K562 (cell line): ENCODE data around the gene IRGQ. TPM values are rescaled to one million over a fixed set of nuclear protein-coding genes. Genes with fewer than 3 reads are reported as not detected.

ENCODE experiments used
- ADNP ChIP-seq: fragments of 200-800 bp; sonication (Bioruptor generic); IDR thresholded peaks from 2 replicates; pipeline ENCODE4 v1.6.1; 2016; ENCODE audit warnings: missing genetic modification characterization, missing compliant biosample characterization
- ETV1 ChIP-seq: fragments of 450-650 bp; conservative IDR thresholded peaks from 2 replicates; pipeline ENCODE4 v1.6.1; 2016; ENCODE audit warnings: missing genetic modification characterization, control low read depth, low read depth, missing compliant biosample characterization
- ETV5 ChIP-seq: sonication (generic); formaldehyde crosslinking; IDR thresholded peaks from 2 replicates; pipeline ENCODE4 v1.4.0; 2020; ENCODE audit warnings: low read depth, mild to moderate bottlenecking, missing genetic modification reagents
- HMG20B ChIP-seq: fragments of 250-450 bp; sonication (Bioruptor Pico); IDR thresholded peaks from 2 replicates; pipeline ENCODE4 v1.5.0; 2021; ENCODE audit warnings: mild to moderate bottlenecking
- KLF1 ChIP-seq: fragments of 450-650 bp; IDR thresholded peaks from 2 replicates; pipeline ENCODE4 v1.6.1; 2016; ENCODE audit warnings: missing genetic modification characterization, missing compliant biosample characterization
- MED1 ChIP-seq: sonication (generic); formaldehyde crosslinking; IDR thresholded peaks from 2 replicates; pipeline ENCODE4 v1.8.1; 2023; ENCODE audit warnings: missing genetic modification reagents, borderline replicate concordance
- MTA3 ChIP-seq: fragments of 450-650 bp; formaldehyde crosslinking; IDR thresholded peaks from 2 replicates; pipeline ENCODE4 v1.6.1; 2017; ENCODE audit warnings: mild to moderate bottlenecking, borderline replicate concordance
- NR2F6 ChIP-seq: fragments of 450-650 bp; formaldehyde crosslinking; IDR thresholded peaks from 2 replicates; pipeline ENCODE4 v1.4.0; 2020; ENCODE audit warnings: mild to moderate bottlenecking
- POLR3A ChIP-seq: IDR thresholded peaks from 2 replicates; pipeline ENCODE4 v1.6.1; 2011; ENCODE audit warnings: borderline replicate concordance, mild to moderate bottlenecking, moderate library complexity; ENCODE audit not compliant: insufficient read length, insufficient read depth; ENCODE audit errors: extremely low read depth
- TAF15 ChIP-seq: fragments of 200-400 bp; formaldehyde crosslinking; IDR thresholded peaks from 2 replicates; pipeline ENCODE4 v1.6.1; 2017; ENCODE audit warnings: mild to moderate bottlenecking, low read depth, low read length, moderate library complexity
- ZEB2 ChIP-seq: fragments of 450-650 bp; IDR thresholded peaks from 2 replicates; pipeline ENCODE4 v1.6.1; 2016
- ZFP36 ChIP-seq: fragments of 150-350 bp; IDR thresholded peaks from 2 replicates; pipeline ENCODE4 v1.6.1; 2018; ENCODE audit warnings: low read length, low read depth; ENCODE audit not compliant: partially characterized antibody
- polyA plus RNA-seq, 8 experiments: library from polyadenylated mRNA; depleted of rRNA in 4 of 8; stranded (reverse) in 5 of 8; unstranded in 3 of 8; fragments of >200 nt; fragmentation: Nextera tagmentation in 2 of 8; fragmentation: Illumina TruSeq in 1 of 8; extraction: Ambion mirVana in 2 of 8; extraction: Trizol in 1 of 8; gene quantifications; 2 replicates each; pipeline versions ENCODE4 v1.2.1 to v1.2.3, GENCODE V29; 2011 to 2014; ENCODE audit warnings: inconsistent platforms in 1 of 8, missing spikeins in 1 of 8
- total RNA-seq, 7 experiments: library from RNA; depleted of rRNA in 6 of 7; stranded (reverse); fragments of >200 nt in 6 of 7; fragmentation: Illumina TruSeq in 2 of 7; extraction: Trizol in 2 of 7; gene quantifications; 2 replicates each; pipeline versions ENCODE4 v1.2.1 to v1.2.3, GENCODE V29; 2011 to 2021; ENCODE audit warnings: low replicate concordance in 1 of 7
- TF ChIP-seq, protein P1 (sequence below): fragments of 250-450 bp; sonication (Bioruptor Pico); IDR thresholded peaks from 2 replicates; pipeline ENCODE4 v1.5.0; 2020; ENCODE audit warnings: mild to moderate bottlenecking, borderline replicate concordance
- TF ChIP-seq, protein P2 (sequence below): IDR thresholded peaks from 2 replicates; pipeline ENCODE4 v1.6.1; 2011; ENCODE audit warnings: borderline replicate concordance, low read depth, mild to moderate bottlenecking, moderate library complexity, low read length; ENCODE audit not compliant: insufficient read depth, poor library complexity, severe bottlenecking
- TF ChIP-seq, protein P3 (sequence below): fragments of 450-650 bp; formaldehyde crosslinking; IDR thresholded peaks from 2 replicates; pipeline ENCODE4 v1.4.0; 2022; ENCODE audit warnings: missing genetic modification characterization
- TF ChIP-seq, protein P4 (sequence below): fragments of 450-650 bp; formaldehyde crosslinking; IDR thresholded peaks from 2 replicates; pipeline ENCODE4 v1.4.0; 2020; ENCODE audit warnings: mild to moderate bottlenecking, moderate library complexity
- TF ChIP-seq, protein P5 (sequence below): fragments of 250-450 bp; sonication (Bioruptor Pico); IDR thresholded peaks from 2 replicates; pipeline ENCODE4 v1.5.0; 2021; ENCODE audit warnings: mild to moderate bottlenecking, borderline replicate concordance
- TF ChIP-seq, protein P6 (sequence below): fragments of 250-450 bp; sonication (Bioruptor Pico); IDR thresholded peaks from 2 replicates; pipeline ENCODE4 v1.5.0; 2020; ENCODE audit warnings: mild to moderate bottlenecking

Gene IRGQ
- total and polyA plus RNA-seq, 9 of the 15 experiments (the other 6 are each of a cell fraction or from before 2014, with no cell fraction given) = 3.5 to 19.2 (median 7.9) TPM

DNA sequence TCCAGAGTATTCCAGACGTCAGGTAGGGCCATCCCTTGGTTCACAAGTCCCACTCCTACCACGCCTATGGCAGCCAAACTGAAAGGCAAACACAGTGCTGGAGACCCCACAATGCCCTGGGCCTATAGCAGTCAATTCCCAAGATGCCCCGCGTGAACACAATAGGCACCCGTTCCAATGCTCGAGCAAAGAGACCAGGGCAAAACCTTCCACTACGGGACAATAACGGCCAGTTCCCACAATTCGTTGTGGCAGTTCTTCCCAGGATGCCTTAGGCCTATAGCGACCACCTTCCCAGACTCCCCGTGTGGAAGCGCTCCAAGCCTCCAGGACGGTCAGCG lies 23.0 kb upstream of the IRGQ start (continued):
- TF ChIP-seq, protein P1, sequence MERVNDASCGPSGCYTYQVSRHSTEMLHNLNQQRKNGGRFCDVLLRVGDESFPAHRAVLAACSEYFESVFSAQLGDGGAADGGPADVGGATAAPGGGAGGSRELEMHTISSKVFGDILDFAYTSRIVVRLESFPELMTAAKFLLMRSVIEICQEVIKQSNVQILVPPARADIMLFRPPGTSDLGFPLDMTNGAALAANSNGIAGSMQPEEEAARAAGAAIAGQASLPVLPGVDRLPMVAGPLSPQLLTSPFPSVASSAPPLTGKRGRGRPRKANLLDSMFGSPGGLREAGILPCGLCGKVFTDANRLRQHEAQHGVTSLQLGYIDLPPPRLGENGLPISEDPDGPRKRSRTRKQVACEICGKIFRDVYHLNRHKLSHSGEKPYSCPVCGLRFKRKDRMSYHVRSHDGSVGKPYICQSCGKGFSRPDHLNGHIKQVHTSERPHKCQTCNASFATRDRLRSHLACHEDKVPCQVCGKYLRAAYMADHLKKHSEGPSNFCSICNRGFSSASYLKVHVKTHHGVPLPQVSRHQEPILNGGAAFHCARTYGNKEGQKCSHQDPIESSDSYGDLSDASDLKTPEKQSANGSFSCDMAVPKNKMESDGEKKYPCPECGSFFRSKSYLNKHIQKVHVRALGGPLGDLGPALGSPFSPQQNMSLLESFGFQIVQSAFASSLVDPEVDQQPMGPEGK (CRISPR knock-in tag) = no peak
- TF ChIP-seq ETV1 (tag) = no peak
- TF ChIP-seq, protein P2, sequence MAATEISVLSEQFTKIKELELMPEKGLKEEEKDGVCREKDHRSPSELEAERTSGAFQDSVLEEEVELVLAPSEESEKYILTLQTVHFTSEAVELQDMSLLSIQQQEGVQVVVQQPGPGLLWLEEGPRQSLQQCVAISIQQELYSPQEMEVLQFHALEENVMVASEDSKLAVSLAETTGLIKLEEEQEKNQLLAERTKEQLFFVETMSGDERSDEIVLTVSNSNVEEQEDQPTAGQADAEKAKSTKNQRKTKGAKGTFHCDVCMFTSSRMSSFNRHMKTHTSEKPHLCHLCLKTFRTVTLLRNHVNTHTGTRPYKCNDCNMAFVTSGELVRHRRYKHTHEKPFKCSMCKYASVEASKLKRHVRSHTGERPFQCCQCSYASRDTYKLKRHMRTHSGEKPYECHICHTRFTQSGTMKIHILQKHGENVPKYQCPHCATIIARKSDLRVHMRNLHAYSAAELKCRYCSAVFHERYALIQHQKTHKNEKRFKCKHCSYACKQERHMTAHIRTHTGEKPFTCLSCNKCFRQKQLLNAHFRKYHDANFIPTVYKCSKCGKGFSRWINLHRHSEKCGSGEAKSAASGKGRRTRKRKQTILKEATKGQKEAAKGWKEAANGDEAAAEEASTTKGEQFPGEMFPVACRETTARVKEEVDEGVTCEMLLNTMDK = no peak
- TF ChIP-seq ZEB2 = no peak
- no peak for TF ChIP-seq POLR3A
- no peak for TF ChIP-seq MTA3
- TF ChIP-seq ZFP36 = no peak
- no peak for TF ChIP-seq HMG20B (CRISPR knock-in tag)
- no peak for TF ChIP-seq TAF15
- no peak for TF ChIP-seq MED1
- TF ChIP-seq ADNP (tag) = no peak
- TF ChIP-seq NR2F6 = peak; percentile 10; the same call in 1 of the 2 replicates
- TF ChIP-seq, protein P3, sequence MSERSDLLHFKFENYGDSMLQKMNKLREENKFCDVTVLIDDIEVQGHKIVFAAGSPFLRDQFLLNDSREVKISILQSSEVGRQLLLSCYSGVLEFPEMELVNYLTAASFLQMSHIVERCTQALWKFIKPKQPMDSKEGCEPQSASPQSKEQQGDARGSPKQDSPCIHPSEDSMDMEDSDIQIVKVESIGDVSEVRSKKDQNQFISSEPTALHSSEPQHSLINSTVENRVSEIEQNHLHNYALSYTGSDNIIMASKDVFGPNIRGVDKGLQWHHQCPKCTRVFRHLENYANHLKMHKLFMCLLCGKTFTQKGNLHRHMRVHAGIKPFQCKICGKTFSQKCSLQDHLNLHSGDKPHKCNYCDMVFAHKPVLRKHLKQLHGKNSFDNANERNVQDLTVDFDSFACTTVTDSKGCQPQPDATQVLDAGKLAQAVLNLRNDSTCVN (CRISPR knock-in tag) = no peak; the same call in 1 of the 2 replicates
- TF ChIP-seq, protein P4, sequence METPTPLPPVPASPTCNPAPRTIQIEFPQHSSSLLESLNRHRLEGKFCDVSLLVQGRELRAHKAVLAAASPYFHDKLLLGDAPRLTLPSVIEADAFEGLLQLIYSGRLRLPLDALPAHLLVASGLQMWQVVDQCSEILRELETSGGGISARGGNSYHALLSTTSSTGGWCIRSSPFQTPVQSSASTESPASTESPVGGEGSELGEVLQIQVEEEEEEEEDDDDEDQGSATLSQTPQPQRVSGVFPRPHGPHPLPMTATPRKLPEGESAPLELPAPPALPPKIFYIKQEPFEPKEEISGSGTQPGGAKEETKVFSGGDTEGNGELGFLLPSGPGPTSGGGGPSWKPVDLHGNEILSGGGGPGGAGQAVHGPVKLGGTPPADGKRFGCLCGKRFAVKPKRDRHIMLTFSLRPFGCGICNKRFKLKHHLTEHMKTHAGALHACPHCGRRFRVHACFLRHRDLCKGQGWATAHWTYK = no peak
- TF ChIP-seq ETV5 = 0 out of 2 replicates have a peak, but pooled peaks have one; percentile 12
- TF ChIP-seq, protein P5, sequence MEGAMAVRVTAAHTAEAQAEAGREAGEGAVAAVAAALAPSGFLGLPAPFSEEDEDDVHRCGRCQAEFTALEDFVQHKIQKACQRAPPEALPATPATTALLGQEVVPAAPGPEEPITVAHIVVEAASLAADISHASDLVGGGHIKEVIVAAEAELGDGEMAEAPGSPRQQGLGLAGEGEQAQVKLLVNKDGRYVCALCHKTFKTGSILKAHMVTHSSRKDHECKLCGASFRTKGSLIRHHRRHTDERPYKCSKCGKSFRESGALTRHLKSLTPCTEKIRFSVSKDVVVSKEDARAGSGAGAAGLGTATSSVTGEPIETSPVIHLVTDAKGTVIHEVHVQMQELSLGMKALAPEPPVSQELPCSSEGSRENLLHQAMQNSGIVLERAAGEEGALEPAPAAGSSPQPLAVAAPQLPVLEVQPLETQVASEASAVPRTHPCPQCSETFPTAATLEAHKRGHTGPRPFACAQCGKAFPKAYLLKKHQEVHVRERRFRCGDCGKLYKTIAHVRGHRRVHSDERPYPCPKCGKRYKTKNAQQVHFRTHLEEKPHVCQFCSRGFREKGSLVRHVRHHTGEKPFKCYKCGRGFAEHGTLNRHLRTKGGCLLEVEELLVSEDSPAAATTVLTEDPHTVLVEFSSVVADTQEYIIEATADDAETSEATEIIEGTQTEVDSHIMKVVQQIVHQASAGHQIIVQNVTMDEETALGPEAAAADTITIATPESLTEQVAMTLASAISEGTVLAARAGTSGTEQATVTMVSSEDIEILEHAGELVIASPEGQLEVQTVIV (CRISPR knock-in tag) = no peak
- TF ChIP-seq KLF1 (tag) = 0 out of 2 replicates have a peak, but pooled peaks have one; percentile 32
- TF ChIP-seq, protein P6, sequence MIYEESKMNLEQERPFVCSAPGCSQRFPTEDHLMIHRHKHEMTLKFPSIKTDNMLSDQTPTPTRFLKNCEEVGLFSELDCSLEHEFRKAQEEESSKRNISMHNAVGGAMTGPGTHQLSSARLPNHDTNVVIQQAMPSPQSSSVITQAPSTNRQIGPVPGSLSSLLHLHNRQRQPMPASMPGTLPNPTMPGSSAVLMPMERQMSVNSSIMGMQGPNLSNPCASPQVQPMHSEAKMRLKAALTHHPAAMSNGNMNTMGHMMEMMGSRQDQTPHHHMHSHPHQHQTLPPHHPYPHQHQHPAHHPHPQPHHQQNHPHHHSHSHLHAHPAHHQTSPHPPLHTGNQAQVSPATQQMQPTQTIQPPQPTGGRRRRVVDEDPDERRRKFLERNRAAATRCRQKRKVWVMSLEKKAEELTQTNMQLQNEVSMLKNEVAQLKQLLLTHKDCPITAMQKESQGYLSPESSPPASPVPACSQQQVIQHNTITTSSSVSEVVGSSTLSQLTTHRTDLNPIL (CRISPR knock-in tag) = no peak
